ENCODE measurements around the gene WDCP. TPM values are rescaled to one million over a fixed set of nuclear protein-coding genes. Genes with fewer than 3 reads are reported as not detected.
A peak's percentile ranks its signal among the peaks of the same experiment; 100 is the strongest.

WDCP gene
- total RNA-seq, 4 donors from 2014 or later = 5.9 to 18.2 (median 12.1) TPM

DNA sequence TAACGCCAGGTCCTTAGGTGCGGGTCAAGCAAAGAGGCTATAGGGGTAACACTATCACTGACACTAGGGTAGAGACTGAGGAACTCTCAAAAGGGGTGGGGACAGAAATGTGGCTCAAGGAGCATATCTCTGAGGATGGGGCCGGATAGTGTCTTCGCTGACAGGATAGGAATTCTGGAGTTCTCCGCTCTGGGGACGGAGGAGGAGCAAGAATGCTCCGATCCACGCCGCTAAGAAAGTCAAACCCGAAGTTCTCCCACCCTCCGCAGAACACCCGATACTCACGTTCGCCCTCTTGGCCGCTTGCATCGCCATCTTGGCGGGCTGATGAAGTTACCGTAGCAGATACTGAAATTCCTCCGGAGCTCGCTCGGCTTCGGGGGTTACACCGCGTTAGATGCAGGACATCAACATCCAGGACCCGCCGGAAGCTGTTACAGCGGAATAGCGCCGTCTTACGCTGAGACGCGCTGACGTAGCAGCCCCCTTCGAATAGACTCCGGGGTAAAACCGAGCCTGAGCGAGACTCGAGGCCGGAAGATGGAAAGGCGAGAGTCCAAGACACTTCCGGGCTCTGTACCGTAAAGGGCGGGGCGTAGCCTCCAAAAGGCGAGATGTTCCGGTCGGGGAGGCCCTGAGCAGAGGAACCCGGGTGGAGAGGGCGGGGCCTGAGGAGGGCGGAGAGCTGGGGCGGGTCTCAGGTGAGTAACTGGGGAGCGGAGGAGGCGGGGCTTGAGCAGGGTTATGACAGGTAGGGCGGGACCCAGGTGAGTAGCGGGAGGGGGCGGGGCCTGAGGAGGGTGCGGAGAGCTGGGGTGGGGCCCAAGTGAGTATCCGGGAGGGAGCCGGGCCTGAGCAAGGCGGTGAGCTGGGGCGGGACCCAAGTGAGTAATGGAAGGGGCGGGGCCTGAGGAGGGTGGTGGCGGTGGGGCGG lies 29.0 kb upstream of the WDCP start, which contains the start of gene SF3B6:
SF3B6 (minus strand) TSS at position 412 of the 934 bp plus-strand sequence; CDS start at position 315, 97 bp downstream.
- no peaks in the 10 kb centered on the region for H3K9me3 ChIP-seq
- TF ChIP-seq POLR2A (IDR thresholded peaks at IDR 0.05) (peak; percentile 51 to 70), CTCF (IDR thresholded peaks at IDR 0.05) (peak in 2 of 4 experiments; percentile 21 to 28)
- H3K36me3 ChIP-seq = no peaks in the 10 kb centered on the region
- no peaks in the 10 kb centered on the region for H3K4me1 ChIP-seq
- DNase-seq = peak; percentile 97 to 98
- intact Hi-C loops (cut with DNase I; ENCODE audit: low total_unique reads) = loop anchor here (10.0 kb wide), 1 partner anchor 151 kb away; the partner anchor contains the start of gene ATAD2B
- peak within 1 kb of the TSS; percentile 87 to 95 for H3K27ac ChIP-seq
- peak within 1 kb of the TSS; percentile 64 to 79 for H3K4me3 ChIP-seq
- H3K27me3 ChIP-seq = no peaks in the 10 kb centered on the region

DNA sequence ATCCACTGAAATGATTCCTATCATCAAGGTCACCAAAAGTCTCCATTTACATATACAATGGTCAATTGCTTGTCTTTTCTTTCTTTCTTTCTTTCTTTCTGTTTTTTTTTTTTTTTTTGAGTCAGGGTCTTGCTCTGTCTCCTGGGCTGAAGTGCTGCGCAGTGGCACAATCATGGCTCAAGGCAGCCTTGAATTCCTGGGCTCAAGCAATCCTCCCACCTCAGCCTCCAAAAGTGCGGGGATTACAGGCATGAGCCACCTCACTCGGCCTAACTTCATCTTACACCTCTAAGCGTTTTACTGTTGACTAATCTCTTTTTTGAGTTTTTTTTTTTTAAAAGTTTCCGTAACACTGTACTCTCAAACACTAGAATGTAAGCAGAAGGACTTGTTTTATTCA lies 28.1 kb upstream of the WDCP start:
- Histone ChIP-seq H3K4me3 (peak overlapping the region; percentile 64 to 79), H3K4me1 (no peaks in the 10 kb centered on the region), H3K9me3 (no peaks in the 10 kb centered on the region), H3K27me3 (no peaks in the 10 kb centered on the region), H3K27ac (peak overlapping the region; percentile 87 to 95), H3K36me3 (no peaks in the 10 kb centered on the region)
- no peak for TF ChIP-seq POLR2A (IDR thresholded peaks at IDR 0.05)
- TF ChIP-seq CTCF (IDR thresholded peaks at IDR 0.05) = no peak
- intact Hi-C loops (cut with DNase I; ENCODE audit: low total_unique reads) = loop anchor here (10.0 kb wide), 1 partner anchor 150 kb away; the partner anchor contains the start of gene ATAD2B
- no peak for DNase-seq

DNA sequence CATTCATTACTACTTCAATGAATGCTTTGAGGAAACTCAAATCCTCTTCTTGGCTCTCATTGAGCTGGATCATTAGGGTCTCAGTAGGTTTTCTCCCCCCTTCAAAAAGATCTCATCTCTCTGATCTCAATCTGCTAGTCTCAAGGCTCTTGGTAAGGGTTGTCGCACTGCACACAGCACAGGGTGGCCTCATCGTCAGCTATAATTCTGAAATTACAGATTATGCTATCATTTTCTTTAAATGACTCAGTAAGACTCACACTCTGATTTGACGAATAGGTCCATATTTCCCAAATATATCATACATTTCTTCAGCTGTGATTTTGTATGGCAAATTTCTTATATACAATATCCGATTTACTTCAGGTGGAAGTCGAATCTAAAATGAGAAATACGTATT lies 26.6 kb upstream of the WDCP start:
- DNase-seq = no peak
- no peak for TF ChIP-seq CTCF (IDR thresholded peaks at IDR 0.05)
- H3K4me3 ChIP-seq = no peak overlapping the region
- H3K9me3 ChIP-seq = no peaks in the 10 kb centered on the region
- H3K27me3 ChIP-seq = no peaks in the 10 kb centered on the region
- H3K27ac ChIP-seq = no peak overlapping the region
- intact Hi-C loops (cut with DNase I; ENCODE audit: low total_unique reads) = loop anchor here (10.0 kb wide), 1 partner anchor 149 kb away; the partner anchor contains the start of gene ATAD2B
- H3K4me1 ChIP-seq = no peaks in the 10 kb centered on the region
- H3K36me3 ChIP-seq = no peaks in the 10 kb centered on the region

DNA sequence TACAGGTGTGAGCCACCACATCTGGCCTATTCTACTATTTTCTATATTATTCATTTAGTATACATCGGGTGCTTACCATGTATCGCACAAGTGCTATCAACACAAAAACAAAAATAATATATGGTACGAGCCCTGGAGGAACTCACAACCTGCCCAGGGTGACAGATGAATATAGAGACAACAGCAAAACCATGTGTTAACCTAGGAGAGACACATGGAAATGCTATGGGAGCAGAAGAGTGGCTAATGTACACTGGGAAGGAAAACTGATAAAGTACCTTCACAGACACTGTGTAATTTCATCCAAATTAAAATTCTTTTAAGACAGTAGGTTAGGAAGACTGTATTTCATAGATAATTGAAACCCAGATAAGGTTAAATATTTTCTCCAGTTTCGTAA lies 25.1 kb upstream of the WDCP start:
- intact Hi-C loops (cut with DNase I; ENCODE audit: low total_unique reads) = loop anchor here (10.0 kb wide), 1 partner anchor 147 kb away; the partner anchor contains the start of gene ATAD2B
- H3K4me3 ChIP-seq = no peak overlapping the region

More for the DNA sequence above, 25.1 kb upstream of the WDCP start:
- H3K9me3 ChIP-seq = no peaks in the 10 kb centered on the region
- no peaks in the 10 kb centered on the region for H3K27me3 ChIP-seq
- no peaks in the 10 kb centered on the region for H3K36me3 ChIP-seq
- TF ChIP-seq POLR2A (IDR thresholded peaks at IDR 0.05) (no peak), CTCF (IDR thresholded peaks at IDR 0.05) (no peak)
- H3K27ac ChIP-seq = no peak overlapping the region
- DNase-seq = no peak
- no peaks in the 10 kb centered on the region for H3K4me1 ChIP-seq

Data from uterus (tissue), 4 donors.